Stimulated activated memory B cell treated with anti-CD40 and anti-IgM and Interleukin-4, amounts not matched to agents 10 μg/mL and 1 μg/mL and 100 μg/mL, for 72 hours (primary cell): ENCODE results near the gene TXN2.
A peak's percentile ranks its signal among the peaks of the same experiment; 100 is the strongest.

Source experiments
- ATAC-seq: fragments of 150-1000 bp; cut with Tn5 transposase; 2 replicates; pipeline ENCODE4 v1.10.0; 2021
- H3K27ac Mint-ChIP-seq: one replicate; pipeline ENCODE4 v1.8.0; 2022; ENCODE audit warnings: mild to moderate bottlenecking, mixed read lengths
- H3K27me3 Mint-ChIP-seq: one replicate; pipeline ENCODE4 v1.8.0; 2022; ENCODE audit warnings: mixed read lengths
- H3K36me3 Mint-ChIP-seq: one replicate; pipeline ENCODE4 v1.8.0; 2022; ENCODE audit warnings: mixed read lengths
- H3K4me1 Mint-ChIP-seq: one replicate; pipeline ENCODE4 v1.8.0; 2022; ENCODE audit warnings: mixed read lengths
- H3K4me3 Mint-ChIP-seq: one replicate; pipeline ENCODE4 v1.8.0; 2022; ENCODE audit warnings: mild to moderate bottlenecking, moderate library complexity, mixed read lengths
- H3K9me3 Mint-ChIP-seq: one replicate; pipeline ENCODE4 v1.8.0; 2022; ENCODE audit warnings: mixed read lengths

Gene TXN2

GRCh38 chr22:36505998-36506635 is 24.7 kb upstream of the TXN2 start:
- peaks cover 15% of the 10 kb centered on the region for H3K36me3 Mint-ChIP-seq
- no peak for ATAC-seq
- no peaks in the 10 kb centered on the region for H3K27me3 Mint-ChIP-seq
- H3K9me3 Mint-ChIP-seq, result no peaks in the 10 kb centered on the region
- H3K27ac Mint-ChIP-seq, result peak overlapping the region; percentile 78
- peak overlapping the region; percentile 82 for H3K4me3 Mint-ChIP-seq
- peaks cover 9% of the 10 kb centered on the region for H3K4me1 Mint-ChIP-seq

DNA sequence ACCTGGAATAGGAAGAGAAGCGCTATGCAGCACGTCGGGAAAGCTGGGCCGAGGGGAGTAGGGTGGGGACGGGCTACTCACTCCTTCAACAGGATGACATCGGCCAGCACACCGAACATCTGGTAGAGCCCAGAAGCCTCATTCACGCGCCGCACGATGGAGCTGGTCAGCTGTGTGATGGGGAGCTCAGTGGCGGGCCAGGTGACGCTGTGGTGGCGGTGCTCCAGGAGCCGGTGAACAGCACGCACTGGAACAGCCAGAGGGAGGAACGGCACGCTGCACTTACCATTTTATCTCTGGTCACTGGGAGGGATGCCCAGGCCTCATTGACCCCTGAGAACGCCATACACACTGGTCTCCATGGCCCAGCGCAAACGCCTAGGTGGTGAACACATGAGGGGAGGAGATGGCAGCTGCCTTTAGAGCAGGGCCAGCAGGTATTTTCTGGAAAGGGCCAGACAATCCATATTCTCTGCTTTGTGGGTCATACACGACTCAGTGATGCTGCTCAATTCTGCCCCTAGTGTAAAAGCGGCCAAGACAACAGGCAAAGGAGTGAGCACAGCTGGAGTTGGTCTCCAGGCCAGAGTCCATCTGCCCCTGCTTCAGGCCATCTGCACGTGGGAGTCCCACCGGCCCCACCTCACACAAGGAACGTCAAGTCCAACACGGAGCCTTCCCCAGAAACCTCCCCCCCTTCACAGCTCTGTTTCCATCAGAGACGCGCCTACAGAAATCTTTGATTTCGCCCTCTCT is 16.6 kb upstream of the TXN2 start:
- Mint-ChIP-seq H3K27ac (no peak overlapping the region), H3K27me3 (no peaks in the 10 kb centered on the region)

DNA sequence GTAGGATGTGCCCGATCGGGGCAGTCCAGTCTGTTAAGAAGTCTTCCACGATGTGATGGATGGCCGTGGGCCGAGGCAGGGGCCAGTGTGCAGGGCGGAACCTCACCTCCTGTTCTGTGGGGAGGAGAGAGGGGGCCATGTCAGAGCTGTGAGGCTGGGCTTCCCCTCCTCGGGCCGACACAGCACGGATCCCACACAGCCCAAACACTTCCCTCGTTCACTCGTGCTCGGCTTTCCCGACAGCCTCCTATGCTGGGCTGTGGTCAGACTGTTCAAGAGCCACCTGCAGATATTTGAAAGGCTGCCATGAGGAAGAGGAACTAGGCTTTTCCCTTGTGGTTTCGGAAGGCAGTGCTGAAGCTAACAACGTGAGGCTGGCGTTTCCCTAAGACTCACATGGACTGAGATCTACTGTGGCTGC is 12.3 kb upstream of the TXN2 start:
- Mint-ChIP-seq H3K4me1 (peaks cover 23% of the 10 kb centered on the region), H3K27me3 (no peaks in the 10 kb centered on the region), H3K9me3 (no peaks in the 10 kb centered on the region), H3K36me3 (peaks cover 4% of the 10 kb centered on the region), H3K27ac (peak overlapping the region; percentile 75), H3K4me3 (peak overlapping the region; percentile 51)
- peak; percentile 93 for ATAC-seq

More for the DNA sequence above, 16.6 kb upstream of the TXN2 start:
- H3K36me3 Mint-ChIP-seq, result no peaks in the 10 kb centered on the region
- H3K4me1 Mint-ChIP-seq, result peaks cover 12% of the 10 kb centered on the region
- no peaks in the 10 kb centered on the region for H3K9me3 Mint-ChIP-seq
- H3K4me3 Mint-ChIP-seq, result no peak overlapping the region
- no peak for ATAC-seq

DNA sequence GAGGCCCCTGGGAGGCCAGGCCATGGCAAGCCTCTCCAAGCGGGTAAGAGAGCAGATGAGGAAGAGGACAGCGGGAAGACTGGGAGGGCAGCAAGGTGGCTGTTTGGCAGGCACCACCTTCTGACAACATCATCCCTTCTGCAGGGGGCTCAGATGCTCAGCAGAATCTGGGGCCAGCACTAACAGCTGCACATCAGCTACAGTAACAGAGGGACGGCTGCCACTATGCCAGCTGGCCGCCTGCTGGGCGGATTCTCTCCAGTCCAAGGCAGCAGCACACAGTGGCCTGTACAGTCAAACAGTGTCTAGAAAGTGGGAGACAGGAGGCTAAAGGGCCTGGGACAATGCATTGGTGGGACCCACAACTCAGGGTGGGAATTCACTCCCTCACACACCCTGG is 10.7 kb upstream of the TXN2 start:
- no peak for ATAC-seq
- Mint-ChIP-seq H3K27me3 (no peaks in the 10 kb centered on the region), H3K27ac (peak overlapping the region; percentile 53), H3K9me3 (no peaks in the 10 kb centered on the region), H3K36me3 (peaks cover 10% of the 10 kb centered on the region), H3K4me3 (no peak overlapping the region), H3K4me1 (peaks cover 23% of the 10 kb centered on the region)

- ATAC-seq, result no peak
- no peak overlapping the region for H3K27ac Mint-ChIP-seq
- H3K9me3 Mint-ChIP-seq, result no peaks in the 10 kb centered on the region
- H3K27me3 Mint-ChIP-seq, result no peaks in the 10 kb centered on the region
- H3K36me3 Mint-ChIP-seq, result peaks cover 12% of the 10 kb centered on the region
- H3K4me3 Mint-ChIP-seq, result no peak overlapping the region
- peaks cover 23% of the 10 kb centered on the region for H3K4me1 Mint-ChIP-seq
Observed at GRCh38 chr22:36491155-36491554, 9.7 kb upstream of the TXN2 start.

DNA sequence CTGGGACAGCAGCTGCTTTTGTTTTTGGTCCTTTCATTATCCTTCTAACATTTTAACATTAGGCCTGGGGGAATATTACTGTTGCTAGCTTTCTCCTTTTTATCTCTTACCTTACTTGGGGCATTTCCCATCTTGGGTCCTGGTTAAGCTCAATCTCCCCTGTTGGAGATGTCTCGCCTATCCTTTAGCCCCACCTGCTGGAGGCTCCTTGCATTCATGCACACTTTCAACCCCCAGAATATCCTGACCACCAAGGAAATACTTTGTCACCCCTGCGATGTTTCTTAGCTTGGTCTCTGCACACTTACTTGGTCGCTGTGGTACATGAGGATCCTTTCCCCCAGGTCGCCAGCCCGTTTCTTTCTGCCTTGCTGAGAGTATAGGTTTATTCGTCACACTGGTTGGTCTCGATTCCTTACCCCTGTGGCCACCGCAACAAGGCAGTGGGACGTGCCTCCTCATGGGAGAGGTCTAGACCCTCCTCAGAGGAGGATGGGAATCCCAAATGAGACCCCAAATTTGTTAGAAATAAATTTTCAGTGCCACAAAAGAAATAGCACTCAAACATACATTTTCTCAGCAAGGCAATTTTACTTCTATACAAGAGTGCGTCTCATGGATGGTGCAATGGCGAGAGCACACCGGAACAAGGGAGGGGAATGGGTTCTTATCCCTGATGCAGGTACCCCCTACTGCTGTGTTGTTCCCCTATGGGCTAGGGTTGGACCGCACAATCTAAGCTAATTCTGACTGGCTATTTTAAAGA is 5.4 kb upstream of the TXN2 start:
- peaks cover 2% of the 10 kb centered on the region for H3K4me1 Mint-ChIP-seq
- no peaks in the 10 kb centered on the region for H3K27me3 Mint-ChIP-seq
- H3K4me3 Mint-ChIP-seq, result no peak overlapping the region
- H3K27ac Mint-ChIP-seq, result no peak overlapping the region
- ATAC-seq, result no peak
- peaks cover 12% of the 10 kb centered on the region for H3K36me3 Mint-ChIP-seq
- no peaks in the 10 kb centered on the region for H3K9me3 Mint-ChIP-seq

DNA sequence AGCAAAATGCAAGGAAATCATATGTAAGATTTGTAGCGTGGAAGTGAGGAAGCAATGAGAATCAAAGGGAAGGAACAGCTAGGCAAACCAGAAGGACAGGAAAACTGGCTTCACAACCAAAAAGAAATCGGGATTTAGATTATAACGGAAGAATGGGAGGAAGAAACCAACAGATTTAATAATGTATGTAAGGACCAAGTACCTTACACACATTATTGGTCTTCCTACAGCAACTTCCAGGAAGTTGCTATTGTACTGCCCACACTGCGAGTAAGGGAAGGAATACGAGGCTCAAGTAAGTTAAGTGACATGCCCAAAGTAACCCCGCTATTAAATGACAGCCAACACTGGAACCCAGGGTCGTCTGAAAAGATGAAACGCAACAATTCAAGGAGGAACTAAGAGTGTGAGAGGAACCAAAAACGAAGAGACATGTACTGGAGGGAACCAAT is 473 bp downstream of the TXN2 start:
- Mint-ChIP-seq H3K4me3 (peak overlapping the region; percentile 93), H3K27ac (peak overlapping the region; percentile 99), H3K27me3 (no peaks in the 10 kb centered on the region), H3K4me1 (peaks cover 9% of the 10 kb centered on the region), H3K9me3 (no peaks in the 10 kb centered on the region), H3K36me3 (peaks cover 16% of the 10 kb centered on the region)
- ATAC-seq, result no peak

DNA sequence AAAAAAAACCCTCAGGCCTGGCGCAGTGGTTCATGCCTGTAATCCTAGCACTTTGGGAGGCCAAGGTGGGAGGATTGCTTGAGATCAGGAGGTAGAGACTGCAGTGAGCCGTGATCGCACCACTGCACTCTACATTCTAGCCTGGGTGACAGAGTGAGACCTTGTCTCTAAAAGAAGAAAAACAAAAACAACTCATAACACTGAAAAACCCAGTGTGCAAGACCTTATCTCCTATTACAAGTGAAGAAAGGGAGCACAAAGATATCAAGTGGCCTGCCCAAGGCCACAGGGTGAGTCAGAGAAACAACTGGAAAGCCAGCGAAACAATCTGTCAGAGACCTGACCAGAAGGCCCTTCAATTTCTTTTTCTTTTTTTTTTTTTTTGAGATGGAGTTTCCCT is 2.5 kb downstream of the TXN2 start:
- ATAC-seq, result no peak
- Mint-ChIP-seq H3K9me3 (no peaks in the 10 kb centered on the region), H3K27ac (no peak overlapping the region), H3K36me3 (peaks cover 36% of the 10 kb centered on the region), H3K4me1 (peaks cover 9% of the 10 kb centered on the region), H3K4me3 (no peak overlapping the region), H3K27me3 (no peaks in the 10 kb centered on the region)

GRCh38 chr22:36475341-36475740 is 6.1 kb downstream of the TXN2 start:
- H3K9me3 Mint-ChIP-seq, result no peaks in the 10 kb centered on the region
- H3K36me3 Mint-ChIP-seq, result peaks cover 50% of the 10 kb centered on the region
- ATAC-seq, result no peak
- H3K4me1 Mint-ChIP-seq, result peaks cover 3% of the 10 kb centered on the region
- H3K27me3 Mint-ChIP-seq, result no peaks in the 10 kb centered on the region
- no peak overlapping the region for H3K27ac Mint-ChIP-seq
- H3K4me3 Mint-ChIP-seq, result no peak overlapping the region

DNA sequence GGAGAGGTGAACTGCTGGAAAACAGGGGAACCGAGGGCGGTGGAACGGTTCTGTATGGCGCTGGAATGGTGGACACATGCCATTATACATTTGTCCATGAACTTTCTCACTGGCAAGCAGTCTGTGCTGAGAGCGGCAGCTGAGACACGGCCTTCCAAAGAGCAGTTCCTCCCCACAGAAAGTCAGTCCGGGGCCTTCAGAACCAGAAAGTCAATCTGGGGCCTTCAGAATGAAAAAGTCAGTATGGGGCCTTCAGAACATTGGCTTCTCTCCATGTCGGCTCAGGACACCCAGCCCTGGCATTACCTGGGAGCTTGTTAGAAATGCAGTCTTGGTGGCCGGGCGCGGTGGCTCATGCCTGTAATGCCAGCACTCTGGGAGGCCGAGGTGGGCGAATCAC is 8.8 kb downstream of the TXN2 start:
- peaks cover 8% of the 10 kb centered on the region for H3K4me1 Mint-ChIP-seq
- no peak for ATAC-seq
- no peak overlapping the region for H3K4me3 Mint-ChIP-seq
- no peak overlapping the region for H3K27ac Mint-ChIP-seq
- H3K36me3 Mint-ChIP-seq, result peaks cover 55% of the 10 kb centered on the region
- H3K27me3 Mint-ChIP-seq, result no peaks in the 10 kb centered on the region
- no peaks in the 10 kb centered on the region for H3K9me3 Mint-ChIP-seq

GRCh38 chr22:36471341-36471821 is 10.1 kb downstream of the TXN2 start:
- Mint-ChIP-seq H3K9me3 (no peaks in the 10 kb centered on the region), H3K27ac (no peak overlapping the region), H3K36me3 (peaks cover 54% of the 10 kb centered on the region), H3K4me3 (no peak overlapping the region), H3K4me1 (peaks cover 16% of the 10 kb centered on the region), H3K27me3 (no peaks in the 10 kb centered on the region)
- no peak for ATAC-seq

GRCh38 chr22:36470994-36471331 is 10.5 kb downstream of the TXN2 start:
- Mint-ChIP-seq H3K9me3 (no peaks in the 10 kb centered on the region), H3K36me3 (peaks cover 54% of the 10 kb centered on the region), H3K4me3 (no peak overlapping the region), H3K27ac (no peak overlapping the region), H3K4me1 (peaks cover 16% of the 10 kb centered on the region), H3K27me3 (no peaks in the 10 kb centered on the region)
- no peak for ATAC-seq

DNA sequence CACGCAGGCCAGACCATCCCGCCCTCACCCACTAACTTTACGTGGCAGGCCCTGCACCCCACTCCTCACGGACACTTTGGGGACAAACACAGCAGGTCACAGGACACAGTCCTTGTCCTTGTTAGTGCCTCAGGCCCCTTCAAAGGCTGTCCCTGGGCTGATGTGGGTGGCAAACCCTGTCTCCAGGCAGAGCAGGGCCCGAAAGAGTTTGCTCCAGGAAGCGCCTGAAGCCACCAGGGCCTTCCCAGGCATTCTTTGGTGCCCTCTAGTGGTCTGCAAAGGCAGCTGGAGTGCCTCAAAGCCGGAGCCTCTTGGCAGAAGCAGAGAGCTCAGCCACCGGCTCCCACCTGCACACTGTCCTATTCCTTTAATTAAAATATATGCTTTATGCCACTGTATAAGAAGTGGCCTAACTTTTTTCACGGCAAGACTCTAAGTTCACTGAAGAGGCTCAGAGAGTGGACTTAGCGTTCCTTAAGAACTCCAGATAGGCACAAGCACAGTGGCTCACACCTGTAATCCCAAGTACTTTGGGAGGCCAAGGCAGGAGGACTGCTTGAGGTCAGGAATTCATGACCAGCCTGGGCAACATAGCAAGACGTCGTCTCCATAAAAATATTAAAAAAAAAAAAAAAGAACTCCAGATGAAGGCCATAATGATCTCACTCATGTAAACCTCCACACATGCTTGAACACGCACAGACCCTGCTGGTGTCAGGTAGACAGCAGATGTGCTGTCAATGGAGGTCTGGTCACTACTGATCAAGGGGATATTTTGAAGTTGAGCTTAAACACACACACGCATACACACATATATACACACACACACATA is 11.1 kb downstream of the TXN2 start:
- Mint-ChIP-seq H3K4me3 (no peak overlapping the region), H3K27me3 (no peaks in the 10 kb centered on the region), H3K36me3 (peaks cover 54% of the 10 kb centered on the region), H3K9me3 (no peaks in the 10 kb centered on the region), H3K4me1 (peaks cover 16% of the 10 kb centered on the region), H3K27ac (peak overlapping the region; percentile 53)
- peak; percentile 90 for ATAC-seq

DNA sequence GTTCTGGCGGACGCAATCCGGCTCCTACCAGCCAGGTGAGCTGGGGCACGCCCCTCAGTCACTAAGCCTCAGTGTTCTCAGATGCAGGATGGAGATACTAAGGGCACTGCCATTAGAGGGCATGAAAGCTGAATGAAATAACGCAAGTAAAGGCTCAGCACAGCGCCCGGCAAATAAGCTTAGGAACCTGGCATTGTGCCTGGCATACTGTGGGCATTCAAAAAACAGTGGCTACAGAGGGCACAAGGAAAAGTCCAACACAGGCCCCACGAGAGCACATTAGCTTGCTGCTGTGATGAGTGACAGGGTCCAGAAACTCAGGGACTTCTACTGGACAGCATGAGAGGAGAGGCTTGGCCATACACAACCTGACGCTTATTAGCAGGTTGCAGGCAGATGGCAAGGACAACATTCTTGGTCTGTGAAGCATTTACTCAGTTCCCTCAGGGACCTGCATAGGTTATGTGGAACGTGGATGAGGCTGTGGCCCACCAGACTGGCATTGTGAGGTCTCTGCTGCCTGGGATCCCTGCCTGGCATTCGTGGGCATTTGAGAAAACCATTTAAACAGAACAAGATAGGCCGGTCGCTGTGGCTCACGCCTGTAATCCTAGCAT is 12.2 kb downstream of the TXN2 start:
- H3K4me3 Mint-ChIP-seq, result no peak overlapping the region
- no peak for ATAC-seq
- H3K27me3 Mint-ChIP-seq, result no peaks in the 10 kb centered on the region
- H3K9me3 Mint-ChIP-seq, result no peaks in the 10 kb centered on the region
- peaks cover 45% of the 10 kb centered on the region for H3K36me3 Mint-ChIP-seq
- H3K27ac Mint-ChIP-seq, result no peak overlapping the region
- H3K4me1 Mint-ChIP-seq, result peaks cover 16% of the 10 kb centered on the region
